Fibroblast of villous mesenchyme (primary cell): ENCODE measurements around the gene TTC27. TPM values are rescaled to one million over a fixed set of nuclear protein-coding genes. Genes with fewer than 3 reads are reported as not detected.

Experiments
- DNase-seq: peaks from one replicate; pipeline ENCODE4 v3.0.0-alpha.2; 2010; ENCODE audit warnings: low read depth
- H3K4me3 ChIP-seq: 2 replicates; pipeline ENCODE4 v1.5.1; 2011; ENCODE audit warnings: low read depth, mild to moderate bottlenecking, low read length
- CTCF ChIP-seq: IDR thresholded peaks from 2 replicates; pipeline ENCODE4 v1.5.1; 2012; ENCODE audit warnings: low read depth, mild to moderate bottlenecking, low read length; ENCODE audit not compliant: insufficient read depth
- total RNA-seq: library from RNA; depleted of rRNA; stranded (reverse); fragments of >200 nt; gene quantifications from 2 replicates; pipeline ENCODE4 v1.2.3, GENCODE V29; 2012

TTC27 gene
- total RNA-seq, 1 donor = 32.4 TPM

GRCh38 chr2:32788114-32788513, 160.3 kb downstream of the TTC27 start:
- no peak for TF ChIP-seq CTCF
- H3K4me3 ChIP-seq = no peak overlapping the region
- no peak for DNase-seq

GRCh38 chr2:32792416-32792815, 164.6 kb downstream of the TTC27 start:
- no peak for DNase-seq
- no peak overlapping the region for H3K4me3 ChIP-seq
- TF ChIP-seq CTCF = no peak

- no peak for TF ChIP-seq CTCF
- no peak for DNase-seq
- no peak overlapping the region for H3K4me3 ChIP-seq
Measured at GRCh38 chr2:32798829-32799228, 171.0 kb downstream of the TTC27 start.

- no peak for TF ChIP-seq CTCF
- DNase-seq = peak; percentile 76
- H3K4me3 ChIP-seq = no peak overlapping the region
Measured at GRCh38 chr2:32801741-32802140, 173.9 kb downstream of the TTC27 start.

- TF ChIP-seq CTCF = no peak
- no peak for DNase-seq
- no peak overlapping the region for H3K4me3 ChIP-seq
Measured at GRCh38 chr2:32802877-32803276, 175.0 kb downstream of the TTC27 start.

- TF ChIP-seq CTCF = no peak
- H3K4me3 ChIP-seq = no peak overlapping the region
- peak; percentile 76 for DNase-seq
Measured at GRCh38 chr2:32804205-32804604, 176.4 kb downstream of the TTC27 start.
